ENCODE measurements around the gene PPP1R37. TPM values are rescaled to one million over a fixed set of nuclear protein-coding genes. Genes with fewer than 3 reads are reported as not detected.

The PPP1R37 gene
- total RNA-seq, 1 experiment from 2014 or later: 33.6 TPM

- Histone ChIP-seq H3K9ac (ENCODE audit: extremely low read depth, insufficient read length, low read length) (no peak overlapping the region), H3K4me1 (ENCODE audit: insufficient read depth, low read length) (no peaks in the 10 kb centered on the region), H3K79me2 (ENCODE audit: insufficient read depth, low read length) (no peaks in the 10 kb centered on the region), H3K79me1 (ENCODE audit: insufficient read depth, low read depth, low read length, poor library complexity, severe bottlenecking) (no peaks in the 10 kb centered on the region), H3K27ac (ENCODE audit: insufficient read length, low read depth, low read length) (no peak overlapping the region), H4K91ac (ENCODE audit: insufficient read length, low read depth, low read length) (no peak overlapping the region), H2BK120ac (ENCODE audit: low read depth, low read length, poor library complexity, severe bottlenecking) (no peak overlapping the region), H3K9me3 (ENCODE audit: control insufficient read depth, low read depth, low read length) (no peaks in the 10 kb centered on the region), H2AFZ (ENCODE audit: low read length) (no peak overlapping the region), H2BK5ac (ENCODE audit: insufficient read length, low read length) (no peak overlapping the region), H2BK20ac (ENCODE audit: low read depth, low read length, poor library complexity, severe bottlenecking) (no peak overlapping the region), H4K5ac (ENCODE audit: insufficient read length, low read depth, low read length) (no peak overlapping the region), H3K4me2 (ENCODE audit: insufficient read depth, insufficient read length, low read length) (no peak overlapping the region), H4K20me1 (ENCODE audit: control insufficient read depth, insufficient read depth, insufficient read length) (no peaks in the 10 kb centered on the region), H3K14ac (ENCODE audit: insufficient read depth, low read length) (no peak overlapping the region), H3K4ac (ENCODE audit: low read depth, low read length) (no peak overlapping the region), H3K23me2 (ENCODE audit: insufficient read length, low read depth, low read length, poor library complexity, severe bottlenecking) (no peaks in the 10 kb centered on the region), H4K8ac (replicated peaks; ENCODE audit: insufficient read length, low read depth, low read length) (no peak overlapping the region), H2BK15ac (ENCODE audit: low read depth, low read length) (no peak overlapping the region), H3K56ac (ENCODE audit: insufficient read length, low read depth, low read length) (no peak overlapping the region), H2BK12ac (ENCODE audit: insufficient read length, low read depth, low read length) (no peak overlapping the region), H2AK5ac (ENCODE audit: insufficient read length, low read length) (no peak overlapping the region), H3K23ac (ENCODE audit: insufficient read length, low read depth, low read length) (no peak overlapping the region), H3K27me3 (ENCODE audit: insufficient read depth, low read length) (no peaks in the 10 kb centered on the region), H3T11ph (ENCODE audit: low read length) (no peak overlapping the region), H3K18ac (ENCODE audit: insufficient read length, low read depth, low read length) (no peak overlapping the region)
- Mint-ChIP-seq H3K9me3 (no peaks in the 10 kb centered on the region), H3K27ac (no peak overlapping the region), H3K4me1 (peaks cover 6 to 16% of the 10 kb centered on the region in 2 experiments), H3K27me3 (ENCODE audit: low read depth) (no peaks in the 10 kb centered on the region), H3K4me3 (no peak overlapping the region), H3K36me3 (ENCODE audit: insufficient read depth in 1 of 3, low read depth in 3 of 3) (peaks cover 39 to 72% (median 62%) of the 10 kb centered on the region in 3 experiments)
- no CpG with 5 or more reads among the region's 10 CpGs for WGBS (ENCODE audit: extremely low coverage, insufficient read length, low lambda C conversion rate)
- no peak for DNase-seq
- no peak for TF ChIP-seq CTCF (conservative IDR thresholded peaks at IDR 0.05)
Observed at GRCh38 chr19:45068041-45068440, 24.9 kb upstream of the PPP1R37 start.

Measured in H9 (cell line).